ENCODE data around the gene OCSTAMP.

The OCSTAMP gene

GRCh38 chr20:46580613-46581205, 30.3 kb upstream of the OCSTAMP start:
- intact Hi-C loops (cut with micrococcal nuclease): no loop called here
- no peaks in the 10 kb centered on the region for H3K36me3 Mint-ChIP-seq (ENCODE audit: low read depth)
- peaks cover 11% of the 10 kb centered on the region for H3K4me1 Mint-ChIP-seq (ENCODE audit: low read depth)
- H3K4me3 Mint-ChIP-seq: no peak overlapping the region
- H3K27me3 Mint-ChIP-seq: peaks cover 23% of the 10 kb centered on the region
- no peak overlapping the region for H3K27ac Mint-ChIP-seq
- H3K9me3 Mint-ChIP-seq: no peaks in the 10 kb centered on the region

GRCh38 chr20:46578745-46579144, 28.3 kb upstream of the OCSTAMP start:
- intact Hi-C loops (cut with micrococcal nuclease): no loop called here
- Mint-ChIP-seq H3K9me3 (no peaks in the 10 kb centered on the region), H3K27ac (no peak overlapping the region), H3K36me3 (ENCODE audit: low read depth) (no peaks in the 10 kb centered on the region), H3K4me3 (no peak overlapping the region), H3K4me1 (ENCODE audit: low read depth) (peaks cover 13% of the 10 kb centered on the region), H3K27me3 (peaks cover 31% of the 10 kb centered on the region)

GRCh38 chr20:46576774-46577395, 26.4 kb upstream of the OCSTAMP start:
- Mint-ChIP-seq H3K27me3 (peaks cover 42% of the 10 kb centered on the region), H3K36me3 (ENCODE audit: low read depth) (no peaks in the 10 kb centered on the region), H3K9me3 (no peaks in the 10 kb centered on the region), H3K27ac (no peak overlapping the region), H3K4me1 (ENCODE audit: low read depth) (peaks cover 13% of the 10 kb centered on the region), H3K4me3 (no peak overlapping the region)
- intact Hi-C loops (cut with micrococcal nuclease): no loop called here

GRCh38 chr20:46575937-46576461, 25.5 kb upstream of the OCSTAMP start:
- Mint-ChIP-seq H3K4me1 (ENCODE audit: low read depth) (peaks cover 7% of the 10 kb centered on the region), H3K36me3 (ENCODE audit: low read depth) (no peaks in the 10 kb centered on the region), H3K27ac (no peak overlapping the region), H3K4me3 (no peak overlapping the region), H3K27me3 (peaks cover 46% of the 10 kb centered on the region), H3K9me3 (no peaks in the 10 kb centered on the region)
- intact Hi-C loops (cut with micrococcal nuclease): no loop called here

- Mint-ChIP-seq H3K27ac (no peak overlapping the region), H3K9me3 (no peaks in the 10 kb centered on the region), H3K36me3 (ENCODE audit: low read depth) (no peaks in the 10 kb centered on the region), H3K4me3 (no peak overlapping the region), H3K4me1 (ENCODE audit: low read depth) (peaks cover 7% of the 10 kb centered on the region), H3K27me3 (peaks cover 48% of the 10 kb centered on the region)
- intact Hi-C loops (cut with micrococcal nuclease): no loop called here
Observed at GRCh38 chr20:46575394-46575793, 24.9 kb upstream of the OCSTAMP start.

- Mint-ChIP-seq H3K4me1 (ENCODE audit: low read depth) (peaks cover 7% of the 10 kb centered on the region), H3K27me3 (peaks cover 45% of the 10 kb centered on the region), H3K4me3 (no peak overlapping the region), H3K36me3 (ENCODE audit: low read depth) (no peaks in the 10 kb centered on the region), H3K9me3 (no peaks in the 10 kb centered on the region), H3K27ac (no peak overlapping the region)
- intact Hi-C loops (cut with micrococcal nuclease): no loop called here
Observed at GRCh38 chr20:46573788-46574584, 23.5 kb upstream of the OCSTAMP start.

GRCh38 chr20:46573234-46573633, 22.8 kb upstream of the OCSTAMP start:
- H3K9me3 Mint-ChIP-seq: no peaks in the 10 kb centered on the region
- H3K36me3 Mint-ChIP-seq (ENCODE audit: low read depth): no peaks in the 10 kb centered on the region
- intact Hi-C loops (cut with micrococcal nuclease): no loop called here
- no peak overlapping the region for H3K4me3 Mint-ChIP-seq
- peaks cover 7% of the 10 kb centered on the region for H3K4me1 Mint-ChIP-seq (ENCODE audit: low read depth)
- H3K27me3 Mint-ChIP-seq: peaks cover 45% of the 10 kb centered on the region
- no peak overlapping the region for H3K27ac Mint-ChIP-seq

- Mint-ChIP-seq H3K36me3 (ENCODE audit: low read depth) (no peaks in the 10 kb centered on the region), H3K27ac (no peak overlapping the region), H3K4me3 (no peak overlapping the region), H3K4me1 (ENCODE audit: low read depth) (peaks cover 7% of the 10 kb centered on the region), H3K9me3 (no peaks in the 10 kb centered on the region), H3K27me3 (peaks cover 45% of the 10 kb centered on the region)
- intact Hi-C loops (cut with micrococcal nuclease): no loop called here
Observed at GRCh38 chr20:46572790-46573189, 22.3 kb upstream of the OCSTAMP start.

- Mint-ChIP-seq H3K27me3 (peaks cover 50% of the 10 kb centered on the region), H3K9me3 (no peaks in the 10 kb centered on the region), H3K4me3 (no peak overlapping the region), H3K27ac (no peak overlapping the region), H3K4me1 (ENCODE audit: low read depth) (peaks cover 7% of the 10 kb centered on the region), H3K36me3 (ENCODE audit: low read depth) (no peaks in the 10 kb centered on the region)
- intact Hi-C loops (cut with micrococcal nuclease): no loop called here
Observed at GRCh38 chr20:46572153-46572552, 21.7 kb upstream of the OCSTAMP start.

- intact Hi-C loops (cut with micrococcal nuclease): no loop called here
- H3K27ac Mint-ChIP-seq: no peak overlapping the region
- H3K9me3 Mint-ChIP-seq: no peaks in the 10 kb centered on the region
- no peaks in the 10 kb centered on the region for H3K36me3 Mint-ChIP-seq (ENCODE audit: low read depth)
- no peak overlapping the region for H3K4me3 Mint-ChIP-seq
- peaks cover 7% of the 10 kb centered on the region for H3K4me1 Mint-ChIP-seq (ENCODE audit: low read depth)
- H3K27me3 Mint-ChIP-seq: peaks cover 50% of the 10 kb centered on the region
Observed at GRCh38 chr20:46571418-46571817, 21.0 kb upstream of the OCSTAMP start.

GRCh38 chr20:46570956-46571355, 20.5 kb upstream of the OCSTAMP start:
- Mint-ChIP-seq H3K4me1 (ENCODE audit: low read depth) (peaks cover 4% of the 10 kb centered on the region), H3K27ac (no peak overlapping the region), H3K36me3 (ENCODE audit: low read depth) (no peaks in the 10 kb centered on the region), H3K9me3 (no peaks in the 10 kb centered on the region), H3K27me3 (peaks cover 51% of the 10 kb centered on the region), H3K4me3 (no peak overlapping the region)
- intact Hi-C loops (cut with micrococcal nuclease): no loop called here

GRCh38 chr20:46569961-46570360, 19.5 kb upstream of the OCSTAMP start:
- H3K9me3 Mint-ChIP-seq: no peaks in the 10 kb centered on the region
- intact Hi-C loops (cut with micrococcal nuclease): no loop called here
- H3K27ac Mint-ChIP-seq: no peak overlapping the region
- H3K4me3 Mint-ChIP-seq: no peak overlapping the region
- peaks cover 49% of the 10 kb centered on the region for H3K27me3 Mint-ChIP-seq
- H3K4me1 Mint-ChIP-seq (ENCODE audit: low read depth): no peaks in the 10 kb centered on the region
- no peaks in the 10 kb centered on the region for H3K36me3 Mint-ChIP-seq (ENCODE audit: low read depth)

- intact Hi-C loops (cut with micrococcal nuclease): no loop called here
- H3K9me3 Mint-ChIP-seq: no peaks in the 10 kb centered on the region
- no peaks in the 10 kb centered on the region for H3K4me1 Mint-ChIP-seq (ENCODE audit: low read depth)
- no peaks in the 10 kb centered on the region for H3K36me3 Mint-ChIP-seq (ENCODE audit: low read depth)
- H3K27ac Mint-ChIP-seq: no peak overlapping the region
- H3K27me3 Mint-ChIP-seq: peaks cover 42% of the 10 kb centered on the region
- H3K4me3 Mint-ChIP-seq: no peak overlapping the region
Observed at GRCh38 chr20:46568570-46569129, 18.2 kb upstream of the OCSTAMP start.

GRCh38 chr20:46566125-46566524, 15.7 kb upstream of the OCSTAMP start:
- no peak overlapping the region for H3K27ac Mint-ChIP-seq
- H3K36me3 Mint-ChIP-seq (ENCODE audit: low read depth): no peaks in the 10 kb centered on the region
- H3K4me1 Mint-ChIP-seq (ENCODE audit: low read depth): peaks cover under 1% of the 10 kb centered on the region
- intact Hi-C loops (cut with micrococcal nuclease): no loop called here
- no peak overlapping the region for H3K4me3 Mint-ChIP-seq
- H3K27me3 Mint-ChIP-seq: peaks cover 21% of the 10 kb centered on the region
- no peaks in the 10 kb centered on the region for H3K9me3 Mint-ChIP-seq
